ENCODE results near the gene EHBP1L1.

GRCh38 chr11:65593518-65594414 lies 17.9 kb downstream of the EHBP1L1 start:
- TF ChIP-seq, protein P1, sequence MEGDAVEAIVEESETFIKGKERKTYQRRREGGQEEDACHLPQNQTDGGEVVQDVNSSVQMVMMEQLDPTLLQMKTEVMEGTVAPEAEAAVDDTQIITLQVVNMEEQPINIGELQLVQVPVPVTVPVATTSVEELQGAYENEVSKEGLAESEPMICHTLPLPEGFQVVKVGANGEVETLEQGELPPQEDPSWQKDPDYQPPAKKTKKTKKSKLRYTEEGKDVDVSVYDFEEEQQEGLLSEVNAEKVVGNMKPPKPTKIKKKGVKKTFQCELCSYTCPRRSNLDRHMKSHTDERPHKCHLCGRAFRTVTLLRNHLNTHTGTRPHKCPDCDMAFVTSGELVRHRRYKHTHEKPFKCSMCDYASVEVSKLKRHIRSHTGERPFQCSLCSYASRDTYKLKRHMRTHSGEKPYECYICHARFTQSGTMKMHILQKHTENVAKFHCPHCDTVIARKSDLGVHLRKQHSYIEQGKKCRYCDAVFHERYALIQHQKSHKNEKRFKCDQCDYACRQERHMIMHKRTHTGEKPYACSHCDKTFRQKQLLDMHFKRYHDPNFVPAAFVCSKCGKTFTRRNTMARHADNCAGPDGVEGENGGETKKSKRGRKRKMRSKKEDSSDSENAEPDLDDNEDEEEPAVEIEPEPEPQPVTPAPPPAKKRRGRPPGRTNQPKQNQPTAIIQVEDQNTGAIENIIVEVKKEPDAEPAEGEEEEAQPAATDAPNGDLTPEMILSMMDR (IDR thresholded peaks at IDR 0.05), result peak; percentile 82
- no peak for TF ChIP-seq ZFX (IDR thresholded peaks at IDR 0.05; ENCODE audit: borderline replicate concordance)
